GM23338 (cell line): ENCODE measurements around the gene IPCEF1. TPM values are rescaled to one million over a fixed set of nuclear protein-coding genes. Genes with fewer than 3 reads are reported as not detected.

Experiments used
- ATAC-seq: fragments of 200-7000 bp; cut with Tn5 transposase; 3 replicates; pipeline ENCODE4 v1.9.1; 2020
- DNase-seq: peaks from one replicate; pipeline ENCODE4 v3.0.0-alpha.2; 2015; ENCODE audit warnings: low spot score
- H2AFZ ChIP-seq: fragments of 200-600 bp; sonication (generic); 2 replicates; pipeline ENCODE4 v1.8.0; 2016; ENCODE audit warnings: antibody characterized with exemption, mild to moderate bottlenecking, moderate library complexity
- H3F3A ChIP-seq: fragments of 200-600 bp; sonication (generic); replicated peaks from 2 replicates; pipeline ENCODE4 v1.8.0; 2017; ENCODE audit warnings: antibody characterized with exemption, mixed run types, low read depth
- H3K27ac ChIP-seq: fragments of 200-600 bp; sonication (generic); 2 replicates; pipeline ENCODE4 v1.6.1; 2016; ENCODE audit warnings: low read depth
- H3K27me3 ChIP-seq: fragments of 200-600 bp; sonication (generic); 2 replicates; pipeline ENCODE4 v1.8.0; 2016; ENCODE audit warnings: mild to moderate bottlenecking, mixed run types, moderate library complexity; ENCODE audit not compliant: insufficient read depth
- H3K36me3 ChIP-seq: fragments of 200-600 bp; sonication (generic); 2 replicates; pipeline ENCODE4 v1.8.0; 2016; ENCODE audit warnings: mild to moderate bottlenecking; ENCODE audit not compliant: insufficient read depth
- H3K4me1 ChIP-seq: fragments of 200-600 bp; sonication (generic); 2 replicates; pipeline ENCODE4 v1.8.0; 2016; ENCODE audit warnings: mild to moderate bottlenecking, moderate library complexity; ENCODE audit not compliant: insufficient read depth
- H3K4me2 ChIP-seq: fragments of 200-600 bp; sonication (generic); 2 replicates; pipeline ENCODE4 v1.7.1; 2017; ENCODE audit warnings: mixed run types
- H3K4me3 ChIP-seq: fragments of 200-600 bp; sonication (generic); 2 replicates; pipeline ENCODE4 v1.6.1; 2016; ENCODE audit warnings: mixed run types
- H3K79me2 ChIP-seq: fragments of 200-600 bp; sonication (generic); replicated peaks from 2 replicates; pipeline ENCODE4 v1.8.0; 2017; ENCODE audit warnings: mild to moderate bottlenecking; ENCODE audit not compliant: insufficient read depth
- H3K9me2 ChIP-seq: fragments of 200-600 bp; sonication (generic); 2 replicates; pipeline ENCODE4 v1.8.0; 2017; ENCODE audit not compliant: insufficient read depth
- H4K20me1 ChIP-seq: fragments of 200-600 bp; sonication (generic); replicated peaks from 2 replicates; pipeline ENCODE4 v1.8.0; 2017; ENCODE audit warnings: mild to moderate bottlenecking; ENCODE audit not compliant: insufficient read depth
- H3K27ac Mint-ChIP-seq: 2 replicates; pipeline ENCODE4 v1.8.0; 2020; ENCODE audit warnings: inconsistent platforms, mild to moderate bottlenecking, moderate library complexity, mixed read lengths
- H3K27me3 Mint-ChIP-seq: 3 replicates; pipeline ENCODE4 v1.8.0; 2022; ENCODE audit warnings: low read depth, mild to moderate bottlenecking, moderate library complexity, mixed read lengths, inconsistent platforms; ENCODE audit not compliant: insufficient read depth, poor library complexity
- H3K36me3 Mint-ChIP-seq: 3 replicates; pipeline ENCODE4 v1.8.0; 2021; ENCODE audit warnings: low read depth, mild to moderate bottlenecking, inconsistent platforms, moderate library complexity, mixed read lengths
- H3K4me1 Mint-ChIP-seq: 3 replicates; pipeline ENCODE4 v1.8.0; 2020; ENCODE audit warnings: mild to moderate bottlenecking, inconsistent platforms, mixed read lengths
- H3K4me3 Mint-ChIP-seq: 3 replicates; pipeline ENCODE4 v1.8.0; 2021; ENCODE audit warnings: moderate library complexity, mild to moderate bottlenecking, inconsistent platforms, mixed read lengths
- H3K9me3 Mint-ChIP-seq: 3 replicates; pipeline ENCODE4 v1.8.0; 2020; ENCODE audit warnings: moderate library complexity, mild to moderate bottlenecking, inconsistent platforms, mixed read lengths
- CREB1 ChIP-seq: fragments of 250-450 bp; sonication (Bioruptor Pico); IDR thresholded peaks from 2 replicates; pipeline ENCODE4 v1.5.0; 2020; ENCODE audit warnings: low read depth, mild to moderate bottlenecking, moderate library complexity
- ETS1 ChIP-seq: IDR thresholded peaks from 2 replicates; pipeline ENCODE4 v1.6.1; 2016; ENCODE audit warnings: antibody characterized with exemption
- EZH2phosphoT487 ChIP-seq: fragments of 200-600 bp; sonication (generic); IDR thresholded peaks from one replicate; pipeline ENCODE4 v1.8.1; 2018; ENCODE audit warnings: antibody characterized with exemption; ENCODE audit not compliant: unreplicated experiment
- JUNB ChIP-seq: IDR thresholded peaks from one replicate; pipeline ENCODE4 v1.6.1; 2016; ENCODE audit warnings: antibody characterized with exemption; ENCODE audit not compliant: unreplicated experiment
- NANOG ChIP-seq: IDR thresholded peaks from 2 replicates; pipeline ENCODE4 v1.6.1; 2016; ENCODE audit warnings: antibody characterized with exemption, borderline replicate concordance
- POLR2AphosphoS5 ChIP-seq: IDR thresholded peaks from 2 replicates; pipeline ENCODE4 v1.6.1; 2016; ENCODE audit warnings: antibody characterized with exemption, low read depth
- STAT1 ChIP-seq: IDR thresholded peaks from one replicate; pipeline ENCODE4 v1.6.1; 2016; ENCODE audit warnings: antibody characterized with exemption; ENCODE audit not compliant: unreplicated experiment
- ZNF114 ChIP-seq: fragments of 250-450 bp; sonication (Bioruptor Pico); IDR thresholded peaks from 2 replicates; pipeline ENCODE4 v1.5.0; 2020; ENCODE audit warnings: mild to moderate bottlenecking, moderate library complexity
- ZNF331 ChIP-seq: fragments of 250-450 bp; sonication (Bioruptor Pico); IDR thresholded peaks from 2 replicates; pipeline ENCODE4 v1.5.0; 2020; ENCODE audit warnings: low read depth, mild to moderate bottlenecking, moderate library complexity
- polyA plus RNA-seq: library from polyadenylated mRNA; unstranded; fragments of >200 nt; fragmentation: Nextera tagmentation; extraction: Ambion mirVana; gene quantifications from 2 replicates; pipeline ENCODE4 v1.2.1, GENCODE V29; 2016
- total RNA-seq: library from RNA; depleted of rRNA; stranded (reverse); fragments of >200 nt; shearing (Covaris generic); gene quantifications from 2 replicates; pipeline ENCODE4 v1.2.3, GENCODE V29; 2014
- TF ChIP-seq, protein P1 (sequence below): IDR thresholded peaks from one replicate; pipeline ENCODE4 v1.6.1; 2018; ENCODE audit warnings: antibody characterized with exemption; ENCODE audit not compliant: unreplicated experiment
- TF ChIP-seq, protein P2 (sequence below): fragments of 250-450 bp; sonication (Bioruptor Pico); IDR thresholded peaks from 2 replicates; pipeline ENCODE4 v1.5.0; 2020; ENCODE audit warnings: mild to moderate bottlenecking, moderate library complexity
- TF ChIP-seq, protein P3 (sequence below), 2 experiments: fragments of 200-600 bp in 1 of 2; sonication (generic) in 1 of 2; conservative IDR thresholded peaks; 2 replicates each; pipeline versions ENCODE4 v1.5.1 to v1.6.1; 2016 to 2017; ENCODE audit warnings: antibody characterized with exemption in 2 of 2, low read depth in 2 of 2, mild to moderate bottlenecking in 2 of 2, moderate library complexity in 1 of 2

IPCEF1 gene
- total and polyA plus RNA-seq, 2 experiments from 2014 or later = 0.15 to 1.8 TPM

DNA sequence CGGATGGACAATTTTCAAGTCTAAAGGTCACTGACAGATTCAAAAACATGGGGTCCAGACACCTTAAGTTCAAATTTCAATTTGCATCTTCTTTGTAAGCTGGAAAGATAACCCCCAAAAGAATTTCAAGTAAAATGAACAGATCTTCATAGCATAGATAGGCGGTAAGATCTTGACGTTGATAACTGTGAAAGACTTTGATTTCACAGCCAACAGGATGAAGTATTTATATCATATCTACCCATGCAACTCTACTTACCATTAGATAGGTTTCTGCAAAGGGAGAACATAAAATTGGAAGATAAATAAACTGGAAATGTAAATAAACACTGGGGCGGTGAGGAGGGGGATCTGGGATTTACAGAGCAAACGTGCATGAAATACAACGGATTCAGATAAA is 137.8 kb downstream of the IPCEF1 start:
- TF ChIP-seq, protein P1, sequence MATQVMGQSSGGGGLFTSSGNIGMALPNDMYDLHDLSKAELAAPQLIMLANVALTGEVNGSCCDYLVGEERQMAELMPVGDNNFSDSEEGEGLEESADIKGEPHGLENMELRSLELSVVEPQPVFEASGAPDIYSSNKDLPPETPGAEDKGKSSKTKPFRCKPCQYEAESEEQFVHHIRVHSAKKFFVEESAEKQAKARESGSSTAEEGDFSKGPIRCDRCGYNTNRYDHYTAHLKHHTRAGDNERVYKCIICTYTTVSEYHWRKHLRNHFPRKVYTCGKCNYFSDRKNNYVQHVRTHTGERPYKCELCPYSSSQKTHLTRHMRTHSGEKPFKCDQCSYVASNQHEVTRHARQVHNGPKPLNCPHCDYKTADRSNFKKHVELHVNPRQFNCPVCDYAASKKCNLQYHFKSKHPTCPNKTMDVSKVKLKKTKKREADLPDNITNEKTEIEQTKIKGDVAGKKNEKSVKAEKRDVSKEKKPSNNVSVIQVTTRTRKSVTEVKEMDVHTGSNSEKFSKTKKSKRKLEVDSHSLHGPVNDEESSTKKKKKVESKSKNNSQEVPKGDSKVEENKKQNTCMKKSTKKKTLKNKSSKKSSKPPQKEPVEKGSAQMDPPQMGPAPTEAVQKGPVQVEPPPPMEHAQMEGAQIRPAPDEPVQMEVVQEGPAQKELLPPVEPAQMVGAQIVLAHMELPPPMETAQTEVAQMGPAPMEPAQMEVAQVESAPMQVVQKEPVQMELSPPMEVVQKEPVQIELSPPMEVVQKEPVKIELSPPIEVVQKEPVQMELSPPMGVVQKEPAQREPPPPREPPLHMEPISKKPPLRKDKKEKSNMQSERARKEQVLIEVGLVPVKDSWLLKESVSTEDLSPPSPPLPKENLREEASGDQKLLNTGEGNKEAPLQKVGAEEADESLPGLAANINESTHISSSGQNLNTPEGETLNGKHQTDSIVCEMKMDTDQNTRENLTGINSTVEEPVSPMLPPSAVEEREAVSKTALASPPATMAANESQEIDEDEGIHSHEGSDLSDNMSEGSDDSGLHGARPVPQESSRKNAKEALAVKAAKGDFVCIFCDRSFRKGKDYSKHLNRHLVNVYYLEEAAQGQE = no peak
- TF ChIP-seq ZNF114 (CRISPR knock-in tag) (no peak), JUNB (no peak), CREB1 (no peak), STAT1 (no peak), EZH2phosphoT487 (no peak), POLR2AphosphoS5 (no peak), NANOG (no peak), ETS1 (no peak), ZNF331 (CRISPR knock-in tag) (no peak)
- TF ChIP-seq, protein P2, sequence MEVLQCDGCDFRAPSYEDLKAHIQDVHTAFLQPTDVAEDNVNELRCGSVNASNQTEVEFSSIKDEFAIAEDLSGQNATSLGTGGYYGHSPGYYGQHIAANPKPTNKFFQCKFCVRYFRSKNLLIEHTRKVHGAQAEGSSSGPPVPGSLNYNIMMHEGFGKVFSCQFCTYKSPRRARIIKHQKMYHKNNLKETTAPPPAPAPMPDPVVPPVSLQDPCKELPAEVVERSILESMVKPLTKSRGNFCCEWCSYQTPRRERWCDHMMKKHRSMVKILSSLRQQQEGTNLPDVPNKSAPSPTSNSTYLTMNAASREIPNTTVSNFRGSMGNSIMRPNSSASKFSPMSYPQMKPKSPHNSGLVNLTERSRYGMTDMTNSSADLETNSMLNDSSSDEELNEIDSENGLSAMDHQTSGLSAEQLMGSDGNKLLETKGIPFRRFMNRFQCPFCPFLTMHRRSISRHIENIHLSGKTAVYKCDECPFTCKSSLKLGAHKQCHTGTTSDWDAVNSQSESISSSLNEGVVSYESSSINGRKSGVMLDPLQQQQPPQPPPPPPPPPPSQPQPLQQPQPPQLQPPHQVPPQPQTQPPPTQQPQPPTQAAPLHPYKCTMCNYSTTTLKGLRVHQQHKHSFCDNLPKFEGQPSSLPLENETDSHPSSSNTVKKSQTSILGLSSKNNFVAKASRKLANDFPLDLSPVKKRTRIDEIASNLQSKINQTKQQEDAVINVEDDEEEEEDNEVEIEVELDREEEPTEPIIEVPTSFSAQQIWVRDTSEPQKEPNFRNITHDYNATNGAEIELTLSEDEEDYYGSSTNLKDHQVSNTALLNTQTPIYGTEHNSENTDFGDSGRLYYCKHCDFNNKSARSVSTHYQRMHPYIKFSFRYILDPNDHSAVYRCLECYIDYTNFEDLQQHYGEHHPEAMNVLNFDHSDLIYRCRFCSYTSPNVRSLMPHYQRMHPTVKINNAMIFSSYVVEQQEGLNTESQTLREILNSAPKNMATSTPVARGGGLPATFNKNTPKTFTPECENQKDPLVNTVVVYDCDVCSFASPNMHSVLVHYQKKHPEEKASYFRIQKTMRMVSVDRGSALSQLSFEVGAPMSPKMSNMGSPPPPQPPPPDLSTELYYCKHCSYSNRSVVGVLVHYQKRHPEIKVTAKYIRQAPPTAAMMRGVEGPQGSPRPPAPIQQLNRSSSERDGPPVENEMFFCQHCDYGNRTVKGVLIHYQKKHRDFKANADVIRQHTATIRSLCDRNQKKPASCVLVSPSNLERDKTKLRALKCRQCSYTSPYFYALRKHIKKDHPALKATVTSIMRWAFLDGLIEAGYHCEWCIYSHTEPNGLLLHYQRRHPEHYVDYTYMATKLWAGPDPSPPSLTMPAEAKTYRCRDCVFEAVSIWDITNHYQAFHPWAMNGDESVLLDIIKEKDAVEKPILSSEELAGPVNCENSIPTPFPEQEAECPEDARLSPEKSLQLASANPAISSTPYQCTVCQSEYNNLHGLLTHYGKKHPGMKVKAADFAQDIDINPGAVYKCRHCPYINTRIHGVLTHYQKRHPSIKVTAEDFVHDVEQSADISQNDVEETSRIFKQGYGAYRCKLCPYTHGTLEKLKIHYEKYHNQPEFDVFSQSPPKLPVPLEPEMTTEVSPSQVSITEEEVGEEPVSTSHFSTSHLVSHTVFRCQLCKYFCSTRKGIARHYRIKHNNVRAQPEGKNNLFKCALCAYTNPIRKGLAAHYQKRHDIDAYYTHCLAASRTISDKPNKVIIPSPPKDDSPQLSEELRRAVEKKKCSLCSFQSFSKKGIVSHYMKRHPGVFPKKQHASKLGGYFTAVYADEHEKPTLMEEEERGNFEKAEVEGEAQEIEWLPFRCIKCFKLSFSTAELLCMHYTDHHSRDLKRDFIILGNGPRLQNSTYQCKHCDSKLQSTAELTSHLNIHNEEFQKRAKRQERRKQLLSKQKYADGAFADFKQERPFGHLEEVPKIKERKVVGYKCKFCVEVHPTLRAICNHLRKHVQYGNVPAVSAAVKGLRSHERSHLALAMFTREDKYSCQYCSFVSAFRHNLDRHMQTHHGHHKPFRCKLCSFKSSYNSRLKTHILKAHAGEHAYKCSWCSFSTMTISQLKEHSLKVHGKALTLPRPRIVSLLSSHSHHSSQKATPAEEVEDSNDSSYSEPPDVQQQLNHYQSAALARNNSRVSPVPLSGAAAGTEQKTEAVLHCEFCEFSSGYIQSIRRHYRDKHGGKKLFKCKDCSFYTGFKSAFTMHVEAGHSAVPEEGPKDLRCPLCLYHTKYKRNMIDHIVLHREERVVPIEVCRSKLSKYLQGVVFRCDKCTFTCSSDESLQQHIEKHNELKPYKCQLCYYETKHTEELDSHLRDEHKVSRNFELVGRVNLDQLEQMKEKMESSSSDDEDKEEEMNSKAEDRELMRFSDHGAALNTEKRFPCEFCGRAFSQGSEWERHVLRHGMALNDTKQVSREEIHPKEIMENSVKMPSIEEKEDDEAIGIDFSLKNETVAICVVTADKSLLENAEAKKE = no peak
- TF ChIP-seq, protein P3, sequence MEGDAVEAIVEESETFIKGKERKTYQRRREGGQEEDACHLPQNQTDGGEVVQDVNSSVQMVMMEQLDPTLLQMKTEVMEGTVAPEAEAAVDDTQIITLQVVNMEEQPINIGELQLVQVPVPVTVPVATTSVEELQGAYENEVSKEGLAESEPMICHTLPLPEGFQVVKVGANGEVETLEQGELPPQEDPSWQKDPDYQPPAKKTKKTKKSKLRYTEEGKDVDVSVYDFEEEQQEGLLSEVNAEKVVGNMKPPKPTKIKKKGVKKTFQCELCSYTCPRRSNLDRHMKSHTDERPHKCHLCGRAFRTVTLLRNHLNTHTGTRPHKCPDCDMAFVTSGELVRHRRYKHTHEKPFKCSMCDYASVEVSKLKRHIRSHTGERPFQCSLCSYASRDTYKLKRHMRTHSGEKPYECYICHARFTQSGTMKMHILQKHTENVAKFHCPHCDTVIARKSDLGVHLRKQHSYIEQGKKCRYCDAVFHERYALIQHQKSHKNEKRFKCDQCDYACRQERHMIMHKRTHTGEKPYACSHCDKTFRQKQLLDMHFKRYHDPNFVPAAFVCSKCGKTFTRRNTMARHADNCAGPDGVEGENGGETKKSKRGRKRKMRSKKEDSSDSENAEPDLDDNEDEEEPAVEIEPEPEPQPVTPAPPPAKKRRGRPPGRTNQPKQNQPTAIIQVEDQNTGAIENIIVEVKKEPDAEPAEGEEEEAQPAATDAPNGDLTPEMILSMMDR (conservative IDR thresholded peaks at IDR 0.05; ENCODE audit: low read depth in 2 of 2) = no peak
- Histone ChIP-seq H3F3A (no peaks in the 10 kb centered on the region), H3K27me3 (no peaks in the 10 kb centered on the region), H3K4me3 (no peak overlapping the region), H4K20me1 (no peaks in the 10 kb centered on the region), H3K27ac (peak overlapping the region; percentile 60), H3K36me3 (no peaks in the 10 kb centered on the region), H3K79me2 (no peaks in the 10 kb centered on the region), H3K4me1 (peaks cover 8% of the 10 kb centered on the region), H3K4me2 (0 out of 2 replicates have a peak overlapping the region, but pooled peaks have one; percentile 12), H2AFZ (peak overlapping the region; percentile 89), H3K9me2 (no peaks in the 10 kb centered on the region)
- no peak for ATAC-seq
- peaks cover 16% of the 10 kb centered on the region for H3K4me1 Mint-ChIP-seq
- no peak for DNase-seq
- no peaks in the 10 kb centered on the region for H3K27me3 Mint-ChIP-seq
- H3K36me3 Mint-ChIP-seq = no peaks in the 10 kb centered on the region
- H3K27ac Mint-ChIP-seq = no peak overlapping the region
- no peaks in the 10 kb centered on the region for H3K9me3 Mint-ChIP-seq
- no peak overlapping the region for H3K4me3 Mint-ChIP-seq
